GM10266 (cell line): Measurements from ENCODE around the gene ACOD1.

Experiments used
- DNase-seq: peaks from one replicate; pipeline ENCODE4 v3.0.0; 2012; ENCODE audit errors: extremely low spot score
- CTCF ChIP-seq: IDR thresholded peaks from 2 replicates; pipeline ENCODE4 v1.5.1; 2012; ENCODE audit warnings: mild to moderate bottlenecking, low read depth; ENCODE audit not compliant: control insufficient read depth, insufficient read depth; ENCODE audit errors: missing control alignments

Gene ACOD1

GRCh38 chr13:76921516-76921915 lies 26.8 kb upstream of the ACOD1 start:
- no peak for TF ChIP-seq CTCF
- no peak for DNase-seq

- TF ChIP-seq CTCF = no peak
- no peak for DNase-seq
Measured at GRCh38 chr13:76925115-76925514, 23.2 kb upstream of the ACOD1 start.

- DNase-seq = no peak
- TF ChIP-seq CTCF = no peak
Measured at GRCh38 chr13:76927955-76928354, 20.4 kb upstream of the ACOD1 start.

GRCh38 chr13:76928456-76928855 lies 19.9 kb upstream of the ACOD1 start:
- TF ChIP-seq CTCF = no peak
- DNase-seq = no peak

GRCh38 chr13:76929320-76929719 lies 19.0 kb upstream of the ACOD1 start:
- no peak for TF ChIP-seq CTCF
- DNase-seq = no peak

GRCh38 chr13:76929851-76930374 lies 18.4 kb upstream of the ACOD1 start:
- DNase-seq = no peak
- no peak for TF ChIP-seq CTCF

- no peak for DNase-seq
- no peak for TF ChIP-seq CTCF
Measured at GRCh38 chr13:76932076-76932475, 16.2 kb upstream of the ACOD1 start.

- no peak for DNase-seq
- TF ChIP-seq CTCF = no peak
Measured at GRCh38 chr13:76934671-76935070, 13.6 kb upstream of the ACOD1 start.
